ENCODE results near the gene CDKN2B.
A peak's percentile ranks its signal among the peaks of the same experiment; 100 is the strongest.

Gene CDKN2B

DNA sequence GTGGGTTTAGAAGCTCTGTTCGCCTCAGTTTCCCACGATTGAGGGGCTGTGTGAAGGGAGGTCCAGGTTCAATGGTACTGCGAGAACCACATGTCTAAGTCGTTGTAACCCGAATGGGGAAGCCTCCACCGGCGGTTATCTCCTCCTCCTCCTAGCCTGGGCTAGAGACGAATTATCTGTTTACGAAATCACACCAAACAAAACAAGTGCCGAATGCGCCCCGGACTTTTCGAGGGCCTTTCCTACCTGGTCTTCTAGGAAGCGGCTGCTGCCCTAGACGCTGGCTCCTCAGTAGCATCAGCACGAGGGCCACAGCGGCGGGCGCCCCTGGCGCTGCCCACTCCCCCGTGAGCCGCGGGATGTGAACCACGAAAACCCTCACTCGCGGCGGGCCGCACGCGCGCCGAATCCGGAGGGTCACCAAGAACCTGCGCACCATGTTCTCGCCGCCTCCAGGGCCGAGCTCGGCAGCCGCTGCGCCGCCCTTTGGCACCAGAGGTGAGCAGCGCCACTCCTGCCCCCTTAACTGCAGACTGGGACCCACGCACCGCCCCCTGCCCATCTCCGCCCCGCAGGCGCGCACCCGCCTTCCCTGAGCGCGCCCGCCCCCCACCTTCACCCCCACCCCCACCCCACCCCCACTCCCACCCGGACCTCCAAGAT is 15.1 kb downstream of the CDKN2B start, which contains the start of gene CDKN2A:
CDKN2A (minus strand) TSS at position 500 of the 663 bp plus-strand sequence.
- peak; percentile 85 for DNase-seq

DNA sequence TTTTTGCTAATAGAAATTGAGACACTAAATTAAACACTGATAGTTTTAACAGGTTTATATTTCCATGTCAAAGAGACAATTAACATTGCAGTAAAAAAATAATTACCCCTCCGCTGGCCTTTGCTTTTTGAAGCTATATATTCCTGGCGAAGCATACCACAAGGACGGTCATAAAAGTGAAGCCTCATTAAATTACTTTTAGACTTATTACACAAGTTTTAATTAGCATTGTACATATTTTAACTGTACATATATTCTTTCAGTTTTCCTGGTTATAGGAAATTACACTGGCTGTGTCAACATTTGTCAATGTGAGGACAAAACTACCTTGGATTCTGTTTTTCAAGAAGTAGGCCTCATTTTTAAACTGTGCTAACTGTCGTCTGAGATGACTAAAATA is 16.1 kb downstream of the CDKN2B start:
- DNase-seq = no peak

DNA sequence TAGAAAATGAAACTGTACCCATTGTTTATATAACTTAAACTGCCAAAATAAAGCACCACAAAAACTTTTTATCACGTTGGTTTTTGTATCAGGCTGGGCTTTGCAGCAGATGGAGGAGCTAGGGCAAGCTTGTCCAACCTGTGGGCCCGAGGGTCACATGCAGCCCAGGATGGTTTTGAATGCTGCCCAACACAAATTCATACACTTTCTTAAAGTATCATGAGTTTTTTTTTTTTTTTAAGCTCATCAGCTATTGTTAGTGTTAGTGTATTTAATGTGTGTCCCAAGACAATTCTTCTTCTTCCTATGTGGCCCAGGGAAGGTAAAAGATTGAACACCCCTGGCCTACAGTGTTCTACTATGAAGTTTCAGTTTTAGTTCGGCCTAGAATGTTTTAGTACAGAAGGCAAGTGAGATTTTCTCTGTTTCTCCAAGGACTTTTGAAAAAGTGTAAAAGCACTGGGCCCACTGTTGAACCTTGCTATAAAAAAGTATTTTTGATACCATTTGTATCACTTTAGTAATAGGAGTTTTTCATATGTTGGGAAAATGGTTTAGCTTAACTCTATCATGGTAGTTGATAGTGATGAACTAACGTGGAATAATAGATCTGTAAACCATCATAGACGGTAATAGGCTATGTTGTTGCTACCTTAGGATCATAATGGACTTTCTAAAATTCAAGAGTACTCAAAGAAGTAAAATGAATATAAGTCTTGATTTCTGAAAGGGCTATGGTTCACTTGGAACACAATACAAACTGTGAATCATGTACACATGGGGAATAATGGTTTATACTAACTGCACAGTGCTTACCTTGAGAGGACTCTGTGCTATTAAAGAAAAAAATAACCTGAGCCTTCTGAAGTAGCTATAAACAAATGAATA is 17.8 kb downstream of the CDKN2B start:
- DNase-seq = no peak

- no peak for DNase-seq
These were observed 19.5 kb downstream of the CDKN2B start for GRCh38 chr9:21989440-21990189.

- peak; percentile 21 for DNase-seq
These were observed 20.8 kb downstream of the CDKN2B start for GRCh38 chr9:21988056-21988990.

- DNase-seq = no peak
These were observed 23.0 kb downstream of the CDKN2B start for GRCh38 chr9:21985964-21986667.

GRCh38 chr9:21984101-21984500 is 25.0 kb downstream of the CDKN2B start:
- no peak for DNase-seq

- peak; percentile 33 for DNase-seq
These were observed 25.6 kb downstream of the CDKN2B start for GRCh38 chr9:21983561-21983935.

GRCh38 chr9:21982861-21983560 is 26.1 kb downstream of the CDKN2B start:
- no peak for DNase-seq

DNA sequence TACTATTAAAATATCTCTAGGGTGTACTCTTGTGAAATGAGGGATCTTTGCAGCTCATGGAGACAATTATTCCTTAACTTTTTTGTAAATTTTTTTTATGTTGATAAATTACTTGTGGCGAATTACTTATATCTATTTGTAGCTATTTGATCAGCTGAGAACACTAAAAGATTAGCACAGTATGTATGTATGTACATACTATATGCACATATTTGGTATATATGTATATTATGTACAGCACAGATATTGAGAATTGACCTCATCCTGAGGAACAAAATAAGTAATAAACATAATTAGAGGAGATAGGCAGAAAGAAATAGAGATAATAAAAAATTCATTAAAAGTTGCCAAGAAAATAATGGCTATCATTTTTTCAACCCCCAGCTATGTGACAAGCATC is 26.7 kb downstream of the CDKN2B start:
- DNase-seq = no peak

DNA sequence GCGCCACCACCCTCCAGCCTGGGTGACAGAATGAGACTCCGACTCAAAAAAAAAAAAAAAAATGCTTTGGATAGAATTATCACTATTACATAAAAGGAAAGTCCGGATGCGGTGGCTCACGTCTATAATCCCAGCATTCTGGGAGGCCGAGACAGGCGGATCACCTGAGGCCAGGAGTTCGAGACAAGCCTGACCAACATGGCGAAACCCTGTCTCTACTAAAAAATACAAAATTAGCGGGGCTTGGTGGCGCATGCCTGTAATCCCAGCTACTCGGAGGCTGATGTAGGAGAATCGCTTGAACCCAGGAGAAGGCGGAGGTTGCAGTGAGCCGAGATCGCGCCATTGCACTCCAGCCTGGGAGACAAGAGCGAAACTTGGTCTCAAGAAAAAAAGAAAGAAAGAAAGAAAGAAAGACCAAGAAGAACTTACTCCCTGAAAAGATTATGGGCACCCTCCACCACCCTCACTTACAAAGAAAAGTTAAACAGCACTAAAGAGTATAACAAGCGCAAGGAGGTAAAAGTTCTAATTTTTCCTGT is 32.7 kb downstream of the CDKN2B start:
- no peak for DNase-seq

DNA sequence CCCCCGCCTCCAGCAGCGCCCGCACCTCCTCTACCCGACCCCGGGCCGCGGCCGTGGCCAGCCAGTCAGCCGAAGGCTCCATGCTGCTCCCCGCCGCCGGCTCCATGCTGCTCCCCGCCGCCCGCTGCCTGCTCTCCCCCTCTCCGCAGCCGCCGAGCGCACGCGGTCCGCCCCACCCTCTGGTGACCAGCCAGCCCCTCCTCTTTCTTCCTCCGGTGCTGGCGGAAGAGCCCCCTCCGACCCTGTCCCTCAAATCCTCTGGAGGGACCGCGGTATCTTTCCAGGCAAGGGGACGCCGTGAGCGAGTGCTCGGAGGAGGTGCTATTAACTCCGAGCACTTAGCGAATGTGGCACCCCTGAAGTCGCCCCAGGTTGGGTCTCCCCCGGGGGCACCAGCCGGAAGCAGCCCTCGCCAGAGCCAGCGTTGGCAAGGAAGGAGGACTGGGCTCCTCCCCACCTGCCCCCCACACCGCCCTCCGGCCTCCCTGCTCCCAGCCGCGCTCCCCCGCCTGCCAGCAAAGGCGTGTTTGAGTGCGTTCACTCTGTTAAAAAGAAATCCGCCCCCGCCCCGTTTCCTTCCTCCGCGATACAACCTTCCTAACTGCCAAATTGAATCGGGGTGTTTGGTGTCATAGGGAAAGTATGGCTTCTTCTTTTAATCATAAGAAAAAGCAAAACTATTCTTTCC is 34.2 kb downstream of the CDKN2B start:
- peak; percentile 76 for DNase-seq

DNA sequence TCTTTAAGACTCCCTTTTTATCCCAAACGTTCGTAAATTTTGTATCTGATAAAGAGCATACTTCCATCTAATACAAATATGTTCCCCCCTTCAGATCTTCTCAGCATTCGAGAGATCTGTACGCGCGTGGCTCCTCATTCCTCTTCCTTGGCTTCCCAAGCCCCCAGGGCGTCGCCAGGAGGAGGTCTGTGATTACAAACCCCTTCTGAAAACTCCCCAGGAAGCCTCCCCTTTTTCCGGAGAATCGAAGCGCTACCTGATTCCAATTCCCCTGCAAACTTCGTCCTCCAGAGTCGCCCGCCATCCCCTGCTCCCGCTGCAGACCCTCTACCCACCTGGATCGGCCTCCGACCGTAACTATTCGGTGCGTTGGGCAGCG is 34.8 kb downstream of the CDKN2B start:
- DNase-seq = no peak

GRCh38 chr9:21972361-21972760 is 36.7 kb downstream of the CDKN2B start:
- DNase-seq = no peak

DNA sequence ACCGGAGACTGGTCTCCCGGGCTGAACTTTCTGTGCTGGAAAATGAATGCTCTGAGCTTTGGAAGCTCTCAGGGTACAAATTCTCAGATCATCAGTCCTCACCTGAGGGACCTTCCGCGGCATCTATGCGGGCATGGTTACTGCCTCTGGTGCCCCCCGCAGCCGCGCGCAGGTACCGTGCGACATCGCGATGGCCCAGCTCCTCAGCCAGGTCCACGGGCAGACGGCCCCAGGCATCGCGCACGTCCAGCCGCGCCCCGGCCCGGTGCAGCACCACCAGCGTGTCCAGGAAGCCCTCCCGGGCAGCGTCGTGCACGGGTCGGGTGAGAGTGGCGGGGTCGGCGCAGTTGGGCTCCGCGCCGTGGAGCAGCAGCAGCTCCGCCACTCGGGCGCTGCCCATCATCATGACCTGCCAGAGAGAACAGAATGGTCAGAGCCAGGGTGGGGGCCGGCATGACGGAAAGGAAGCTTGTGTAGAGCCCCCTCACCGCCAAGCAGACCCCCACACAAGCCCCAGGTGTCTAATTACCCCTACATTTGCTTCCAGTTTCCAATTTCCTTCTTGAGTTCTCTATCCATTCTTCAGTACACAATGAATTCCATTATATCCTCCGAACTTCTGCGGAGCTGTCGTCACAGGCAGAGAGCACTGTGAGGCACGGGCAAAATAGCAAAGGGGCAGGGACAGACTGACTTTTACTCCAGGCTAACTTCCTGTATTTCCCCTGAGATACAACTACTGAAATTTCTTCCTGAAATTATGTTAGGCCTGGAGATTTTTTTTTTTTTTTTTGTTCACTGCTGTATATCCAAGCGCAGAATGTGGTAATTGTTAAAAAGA is 38.1 kb downstream of the CDKN2B start:
- no peak for DNase-seq

DNA sequence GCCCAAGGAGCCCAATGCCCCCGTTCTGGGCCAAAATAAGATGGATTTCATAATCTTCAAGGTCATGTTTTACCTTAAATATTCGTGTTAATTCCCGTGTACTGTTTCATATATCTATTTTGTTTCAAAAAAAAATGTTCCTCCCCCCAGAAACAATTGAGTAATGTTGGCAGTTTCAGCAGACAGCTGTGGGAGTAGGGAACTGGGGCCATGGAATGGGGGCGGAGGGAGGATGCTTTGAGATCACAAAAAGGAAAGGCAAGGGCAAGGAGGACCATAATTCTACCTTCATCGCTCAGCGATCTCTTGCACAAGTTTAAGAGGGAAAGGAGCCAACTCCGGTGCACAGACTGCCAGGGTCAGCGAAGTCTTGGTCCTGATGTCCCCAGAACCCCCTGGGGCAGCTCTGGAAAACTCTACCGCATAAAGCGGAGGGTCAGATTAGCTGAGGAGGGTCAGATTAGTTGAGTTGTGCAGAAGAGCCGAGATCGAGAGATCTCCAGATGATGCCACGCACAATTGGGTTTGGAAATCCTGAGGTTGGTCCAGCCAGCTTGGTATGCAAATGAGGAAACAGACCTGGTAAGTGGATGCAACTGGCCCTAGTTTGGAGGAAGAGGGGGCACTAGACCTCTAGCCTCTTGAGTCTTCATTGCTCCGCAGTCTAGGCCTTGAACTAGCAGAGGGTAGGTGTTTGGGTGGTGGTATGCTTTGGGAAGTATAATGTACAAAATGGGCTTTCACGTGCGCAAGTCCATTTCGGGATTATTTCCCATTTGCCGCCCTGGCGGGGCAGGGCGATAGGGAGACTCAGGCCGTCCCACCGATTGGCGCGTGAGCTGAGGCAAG is 38.9 kb downstream of the CDKN2B start:
- no peak for DNase-seq

- DNase-seq = no peak
These were observed 39.8 kb downstream of the CDKN2B start for GRCh38 chr9:21969011-21969940.
